OCI-LY7 (cell line): ENCODE measurements around the gene PARD3B.

ENCODE experiments used
- CTCF ChIP-seq: fragments of 200-600 bp; sonication (generic); conservative IDR thresholded peaks from 2 replicates; pipeline ENCODE4 v1.5.1; 2014; ENCODE audit warnings: mild to moderate bottlenecking, antibody characterized with exemption, low read length, moderate library complexity, mixed read lengths
- EZH2phosphoT487 ChIP-seq: fragments of 200-600 bp; sonication (generic); IDR thresholded peaks from 2 replicates; pipeline ENCODE4 v1.6.1; 2018; ENCODE audit warnings: low read depth, borderline replicate concordance, mild to moderate bottlenecking, mixed run types, antibody characterized with exemption, low read length, moderate library complexity, mixed read lengths

- TF ChIP-seq CTCF (no peak), EZH2phosphoT487 (no peak)
Observed at GRCh38 chr2:204570421-204570820, 25.1 kb downstream of the PARD3B start.
